SK-N-SH treated with all-trans-retinoic acid at 6 μM for 48 hours (cell line): ENCODE data around the gene PMM1.

Experiments
- ATAC-seq: fragments of 200-7000 bp; cut with Tn5 transposase; 3 replicates; pipeline ENCODE4 v1.9.1; 2020; ENCODE audit warnings: mild to moderate bottlenecking, moderate library complexity
- ARNTL ChIP-seq: fragments of 450-650 bp; formaldehyde crosslinking; IDR thresholded peaks from 2 replicates; pipeline ENCODE4 v1.5.0; 2020; ENCODE audit warnings: low read depth, mild to moderate bottlenecking, moderate library complexity, borderline replicate concordance
- CREB5 ChIP-seq: fragments of 250-450 bp; sonication (Bioruptor Pico); IDR thresholded peaks from 2 replicates; pipeline ENCODE4 v1.5.1; 2020; ENCODE audit warnings: low read depth, mild to moderate bottlenecking, moderate library complexity
- CSDC2 ChIP-seq: fragments of 250-450 bp; sonication (Bioruptor Pico); IDR thresholded peaks from 2 replicates; pipeline ENCODE4 v1.5.0; 2020; ENCODE audit warnings: mild to moderate bottlenecking, moderate library complexity
- CSRNP3 ChIP-seq: fragments of 250-450 bp; sonication (Bioruptor Pico); IDR thresholded peaks from 2 replicates; pipeline ENCODE4 v1.5.1; 2021; ENCODE audit warnings: mild to moderate bottlenecking, moderate library complexity
- ESRRG ChIP-seq: fragments of 250-450 bp; sonication (Bioruptor Pico); IDR thresholded peaks from 2 replicates; pipeline ENCODE4 v1.6.1; 2021; ENCODE audit warnings: mild to moderate bottlenecking
- GLIS3 ChIP-seq: fragments of 250-450 bp; sonication (Bioruptor Pico); IDR thresholded peaks from 2 replicates; pipeline ENCODE4 v1.5.0; 2020; ENCODE audit warnings: mild to moderate bottlenecking, moderate library complexity
- ISL1 ChIP-seq: fragments of 250-450 bp; sonication (Bioruptor Pico); IDR thresholded peaks from 2 replicates; pipeline ENCODE4 v2.1.2; 2022; ENCODE audit warnings: mild to moderate bottlenecking, moderate library complexity
- OSR1 ChIP-seq: fragments of 250-450 bp; sonication (Bioruptor Pico); IDR thresholded peaks from 2 replicates; pipeline ENCODE4 v1.8.0; 2022; ENCODE audit warnings: moderate library complexity, mild to moderate bottlenecking, inconsistent platforms
- PATZ1 ChIP-seq: fragments of 250-450 bp; sonication (Bioruptor Pico); IDR thresholded peaks from 2 replicates; pipeline ENCODE4 v1.8.0; 2020; ENCODE audit warnings: mild to moderate bottlenecking, moderate library complexity, borderline replicate concordance
- POU6F1 ChIP-seq: fragments of 250-450 bp; sonication (Bioruptor Pico); IDR thresholded peaks from 2 replicates; pipeline ENCODE4 v1.8.0; 2021; ENCODE audit warnings: low read depth, mild to moderate bottlenecking, moderate library complexity, borderline replicate concordance
- PPARA ChIP-seq: fragments of 250-450 bp; sonication (Bioruptor Pico); IDR thresholded peaks from 2 replicates; pipeline ENCODE4 v1.5.0; 2020; ENCODE audit warnings: mild to moderate bottlenecking, borderline replicate concordance
- RARB ChIP-seq: fragments of 250-450 bp; sonication (Bioruptor Pico); IDR thresholded peaks from 2 replicates; pipeline ENCODE4 v1.8.0; 2021; ENCODE audit warnings: mild to moderate bottlenecking, moderate library complexity
- TOX ChIP-seq: fragments of 250-450 bp; sonication (Bioruptor Pico); IDR thresholded peaks from 2 replicates; pipeline ENCODE4 v1.8.0; 2021; ENCODE audit warnings: mild to moderate bottlenecking, moderate library complexity, borderline replicate concordance
- TSHZ2 ChIP-seq: fragments of 250-450 bp; sonication (Bioruptor Pico); IDR thresholded peaks from 2 replicates; pipeline ENCODE4 v1.5.0; 2020; ENCODE audit warnings: mild to moderate bottlenecking, moderate library complexity
- ZFP3 ChIP-seq: fragments of 250-450 bp; sonication (Bioruptor Pico); IDR thresholded peaks from 2 replicates; pipeline ENCODE4 v1.5.0; 2020; ENCODE audit warnings: mild to moderate bottlenecking, moderate library complexity
- ZFP30 ChIP-seq: fragments of 450-650 bp; formaldehyde crosslinking; IDR thresholded peaks from 2 replicates; pipeline ENCODE4 v1.5.0; 2022; ENCODE audit warnings: mild to moderate bottlenecking, moderate library complexity
- ZNF565 ChIP-seq: fragments of 450-650 bp; formaldehyde crosslinking; conservative IDR thresholded peaks from 2 replicates; pipeline ENCODE4 v1.5.0; 2020; ENCODE audit warnings: low read depth, mild to moderate bottlenecking, moderate library complexity
- ZNF70 ChIP-seq: fragments of 450-650 bp; formaldehyde crosslinking; IDR thresholded peaks from 2 replicates; pipeline ENCODE4 v1.5.0; 2020; ENCODE audit warnings: mild to moderate bottlenecking, moderate library complexity
- ZNF8 ChIP-seq: fragments of 450-650 bp; formaldehyde crosslinking; IDR thresholded peaks from 2 replicates; pipeline ENCODE4 v1.5.0; 2020; ENCODE audit warnings: mild to moderate bottlenecking, moderate library complexity

PMM1 gene

GRCh38 chr22:41530890-41531714 lies 58.5 kb downstream of the PMM1 start:
- no peak for ATAC-seq
- no peak for TF ChIP-seq CSDC2 (CRISPR knock-in tag)
- TF ChIP-seq POU6F1 (CRISPR knock-in tag), result no peak
- TF ChIP-seq ESRRG (CRISPR knock-in tag), result no peak
- TF ChIP-seq GLIS3 (CRISPR knock-in tag), result no peak
- no peak for TF ChIP-seq ISL1
- TF ChIP-seq ZFP30, result no peak
- TF ChIP-seq ZFP3 (CRISPR knock-in tag), result no peak
- no peak for TF ChIP-seq RARB
- no peak for TF ChIP-seq TSHZ2 (CRISPR knock-in tag)
- no peak for TF ChIP-seq ZNF565 (CRISPR knock-in tag)
- TF ChIP-seq ARNTL (CRISPR knock-in tag), result no peak
- TF ChIP-seq ZNF8, result no peak
- TF ChIP-seq TOX (CRISPR knock-in tag), result no peak
- no peak for TF ChIP-seq OSR1 (CRISPR knock-in tag)

GRCh38 chr22:41528938-41529561 lies 60.6 kb downstream of the PMM1 start:
- no peak for ATAC-seq
- TF ChIP-seq ARNTL (CRISPR knock-in tag), result no peak
- no peak for TF ChIP-seq CSDC2 (CRISPR knock-in tag)
- TF ChIP-seq TOX (CRISPR knock-in tag), result no peak
- no peak for TF ChIP-seq TSHZ2 (CRISPR knock-in tag)
- TF ChIP-seq PATZ1 (CRISPR knock-in tag), result no peak

- ATAC-seq, result no peak
- TF ChIP-seq ZFP3 (CRISPR knock-in tag), result no peak
- TF ChIP-seq ZNF70 (CRISPR knock-in tag), result no peak
- TF ChIP-seq CSRNP3 (CRISPR knock-in tag), result no peak
- TF ChIP-seq ZFP30, result no peak
- no peak for TF ChIP-seq GLIS3 (CRISPR knock-in tag)
- TF ChIP-seq RARB, result no peak
- TF ChIP-seq PPARA (CRISPR knock-in tag), result no peak
- no peak for TF ChIP-seq CREB5 (CRISPR knock-in tag)
- no peak for TF ChIP-seq CSDC2 (CRISPR knock-in tag)
- no peak for TF ChIP-seq POU6F1 (CRISPR knock-in tag)
Observed at GRCh38 chr22:41528132-41528766, 61.4 kb downstream of the PMM1 start.
